PC-9 (cell line): Measurements from ENCODE around the gene KDM4C. TPM values are rescaled to one million over a fixed set of nuclear protein-coding genes. Genes with fewer than 3 reads are reported as not detected.
"Not testable (repeated sequence)": the region's sequence is repeated elsewhere in the genome, so short reads cannot be mapped to it uniquely, and the experiment has no call there.

ENCODE experiments used
- BruUV-seq: library from RNA; stranded (reverse); fragments of 400-500 nt; replicated peaks from 2 replicates; lab custom pipeline; 2021; lab: Mats Ljungman, UMichigan
- CTCF ChIA-PET: fragments of 300-600 bp; sonication (Branson Sonifier 250); formaldehyde crosslinking; loops from one replicate; lab custom pipeline; 2022; ENCODE audit warnings: antibody characterized with exemption; lab: Charles Lee
- POLR2A ChIA-PET: fragments of 300-600 bp; sonication (Branson Sonifier 250); formaldehyde crosslinking; loops from one replicate; lab custom pipeline; 2022; ENCODE audit warnings: antibody characterized with exemption; ENCODE audit not compliant: unreplicated experiment; lab: Charles Lee
- DNase-seq, 2 experiments: peaks; one replicate each; pipeline versions ENCODE4 v3.0.0 to v3.0.0-alpha.2; 2015 to 2022; ENCODE audit warnings: mixed read lengths in 1 of 2
- H2AFZ ChIP-seq: fragments of 200-600 bp; sonication (generic); 2 replicates; pipeline ENCODE4 v1.8.1; 2017; ENCODE audit warnings: antibody characterized with exemption
- H3F3A ChIP-seq: fragments of 200-600 bp; sonication (generic); 2 replicates; pipeline ENCODE4 v1.8.1; 2017; ENCODE audit warnings: antibody characterized with exemption, mild to moderate bottlenecking, low read depth; ENCODE audit not compliant: insufficient read depth
- H3K27ac ChIP-seq: fragments of 200-600 bp; sonication (generic); 2 replicates; pipeline ENCODE4 v1.6.1; 2016; ENCODE audit warnings: mixed run types
- H3K27me3 ChIP-seq: fragments of 200-600 bp; sonication (generic); 2 replicates; pipeline ENCODE4 v1.6.1; 2016; ENCODE audit warnings: low read depth, mixed run types; ENCODE audit not compliant: insufficient read depth
- H3K36me3 ChIP-seq: fragments of 200-600 bp; sonication (generic); 2 replicates; pipeline ENCODE4 v1.6.1; 2016; ENCODE audit warnings: low read depth, mixed run types
- H3K4me1 ChIP-seq: fragments of 200-600 bp; sonication (generic); replicated peaks from 2 replicates; pipeline ENCODE4 v1.6.1; 2016; ENCODE audit warnings: mixed run types; ENCODE audit not compliant: insufficient read depth
- H3K4me2 ChIP-seq: fragments of 200-600 bp; sonication (generic); 2 replicates; pipeline ENCODE4 v1.6.1; 2017; ENCODE audit warnings: mixed run types
- H3K4me3 ChIP-seq: fragments of 200-600 bp; sonication (generic); 2 replicates; pipeline ENCODE4 v1.6.1; 2016; ENCODE audit warnings: mixed run types
- H3K79me2 ChIP-seq: fragments of 200-600 bp; sonication (generic); 2 replicates; pipeline ENCODE4 v1.6.1; 2017; ENCODE audit warnings: low read depth, mixed run types
- H3K9me2 ChIP-seq: fragments of 200-600 bp; sonication (generic); 2 replicates; pipeline ENCODE4 v1.8.1; 2017; ENCODE audit warnings: mild to moderate bottlenecking; ENCODE audit not compliant: insufficient read depth
- H3K9me3 ChIP-seq: fragments of 200-600 bp; sonication (generic); 2 replicates; pipeline ENCODE4 v1.8.1; 2016; ENCODE audit warnings: low read depth; ENCODE audit not compliant: insufficient read depth
- H4K20me1 ChIP-seq: fragments of 200-600 bp; sonication (generic); 2 replicates; pipeline ENCODE4 v1.8.1; 2017; ENCODE audit not compliant: insufficient read depth
- EZH2 ChIP-seq: fragments of 200-600 bp; sonication (generic); IDR thresholded peaks from 2 replicates; pipeline ENCODE4 v1.8.0; 2017; ENCODE audit warnings: antibody characterized with exemption, low read depth
- intact Hi-C: fragments of 100-400 bp; cut with micrococcal nuclease; formaldehyde crosslinking; loops from one replicate; pipeline ENCODE4 v1.10.0; 2022; ENCODE audit not compliant: unreplicated experiment
- total RNA-seq: library from RNA; stranded (reverse); gene quantifications from 2 replicates; pipeline ENCODE4 v1.2.3, GENCODE V29; 2021
- TF ChIP-seq, protein P1 (sequence below): fragments of 200-600 bp; sonication (generic); conservative IDR thresholded peaks from 2 replicates; pipeline ENCODE4 v1.6.1; 2017; ENCODE audit warnings: mixed run types, antibody characterized with exemption, mild to moderate bottlenecking, moderate library complexity

KDM4C gene
- total RNA-seq, 1 experiment from 2014 or later: 12.9 TPM

DNA sequence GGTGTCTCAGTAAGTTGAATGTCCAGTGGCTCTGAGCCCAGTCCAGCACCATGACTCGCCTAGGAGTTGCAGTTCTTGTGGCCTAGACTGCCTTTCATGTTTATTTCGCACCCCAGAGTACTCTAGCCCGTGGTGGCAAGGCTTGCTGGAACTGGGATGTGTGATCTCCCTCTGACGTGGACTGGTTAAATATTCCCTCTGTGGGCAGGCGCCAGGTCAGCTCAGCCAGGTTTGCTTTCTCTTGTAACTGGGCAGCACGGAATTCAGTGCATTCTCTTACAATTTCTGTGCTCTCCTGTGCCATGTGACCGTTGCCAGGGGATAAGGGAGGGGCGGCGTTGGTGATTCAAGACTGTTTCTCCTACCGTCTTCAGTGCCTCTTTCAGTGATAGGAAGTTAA, 270.8 kb downstream of the KDM4C start:
- no peaks in the 10 kb centered on the region for H3K79me2 ChIP-seq
- CTCF ChIA-PET: no interaction called here
- no peaks in the 10 kb centered on the region for H4K20me1 ChIP-seq
- no peaks in the 10 kb centered on the region for H3K4me1 ChIP-seq
- H3K9me2 ChIP-seq: no peaks in the 10 kb centered on the region
- DNase-seq: no peak
- POLR2A ChIA-PET: no interaction called here
- no peak overlapping the region for H3K4me2 ChIP-seq
- no peaks in the 10 kb centered on the region for H3K27me3 ChIP-seq
- no TSS peak for BruUV-seq
- intact Hi-C loops: no loop called here
- H3F3A ChIP-seq: no peaks in the 10 kb centered on the region
- H3K27ac ChIP-seq: no peak overlapping the region
- H2AFZ ChIP-seq: no peak overlapping the region
- no peak overlapping the region for H3K4me3 ChIP-seq
- TF ChIP-seq, protein P1, sequence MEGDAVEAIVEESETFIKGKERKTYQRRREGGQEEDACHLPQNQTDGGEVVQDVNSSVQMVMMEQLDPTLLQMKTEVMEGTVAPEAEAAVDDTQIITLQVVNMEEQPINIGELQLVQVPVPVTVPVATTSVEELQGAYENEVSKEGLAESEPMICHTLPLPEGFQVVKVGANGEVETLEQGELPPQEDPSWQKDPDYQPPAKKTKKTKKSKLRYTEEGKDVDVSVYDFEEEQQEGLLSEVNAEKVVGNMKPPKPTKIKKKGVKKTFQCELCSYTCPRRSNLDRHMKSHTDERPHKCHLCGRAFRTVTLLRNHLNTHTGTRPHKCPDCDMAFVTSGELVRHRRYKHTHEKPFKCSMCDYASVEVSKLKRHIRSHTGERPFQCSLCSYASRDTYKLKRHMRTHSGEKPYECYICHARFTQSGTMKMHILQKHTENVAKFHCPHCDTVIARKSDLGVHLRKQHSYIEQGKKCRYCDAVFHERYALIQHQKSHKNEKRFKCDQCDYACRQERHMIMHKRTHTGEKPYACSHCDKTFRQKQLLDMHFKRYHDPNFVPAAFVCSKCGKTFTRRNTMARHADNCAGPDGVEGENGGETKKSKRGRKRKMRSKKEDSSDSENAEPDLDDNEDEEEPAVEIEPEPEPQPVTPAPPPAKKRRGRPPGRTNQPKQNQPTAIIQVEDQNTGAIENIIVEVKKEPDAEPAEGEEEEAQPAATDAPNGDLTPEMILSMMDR: no peak
- no peak for TF ChIP-seq EZH2
- H3K36me3 ChIP-seq: no peaks in the 10 kb centered on the region
- no peaks in the 10 kb centered on the region for H3K9me3 ChIP-seq

DNA sequence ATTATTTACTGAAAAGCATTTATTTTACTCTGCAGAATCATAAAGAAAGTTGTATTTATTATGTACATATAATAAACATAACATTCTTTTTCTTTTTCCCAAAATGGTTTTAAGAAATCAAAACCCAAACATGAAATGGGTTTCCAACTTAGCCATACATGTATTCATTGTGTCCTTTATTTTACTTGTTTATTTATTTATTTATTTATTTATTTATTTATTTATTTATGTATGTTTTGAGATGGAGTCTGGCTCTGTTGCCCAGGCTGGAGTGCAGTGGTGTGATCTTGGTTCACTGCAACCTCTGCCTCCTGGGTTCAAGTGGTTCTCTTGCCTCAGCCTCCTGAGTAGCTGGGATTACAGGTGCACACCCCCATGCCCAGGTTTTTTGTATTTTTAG, 273.2 kb downstream of the KDM4C start:
- H3K4me2 ChIP-seq, H3K4me3 ChIP-seq, H3K9me3 ChIP-seq, H3K27ac ChIP-seq, H3K79me2 ChIP-seq, BruUV-seq, CTCF ChIA-PET, H2AFZ ChIP-seq, H3K36me3 ChIP-seq, H3K4me1 ChIP-seq, DNase-seq, H3K9me2 ChIP-seq, H3F3A ChIP-seq, H4K20me1 ChIP-seq, H3K27me3 ChIP-seq, intact Hi-C loops, POLR2A ChIA-PET: not testable (repeated sequence)

GRCh38 chr9:7033076-7034045, 275.6 kb downstream of the KDM4C start:
- H3K36me3 ChIP-seq: no peaks in the 10 kb centered on the region
- no peak overlapping the region for H2AFZ ChIP-seq
- no peak overlapping the region for H3K27ac ChIP-seq
- H3K9me3 ChIP-seq: no peaks in the 10 kb centered on the region
- no peaks in the 10 kb centered on the region for H3K79me2 ChIP-seq
- no peak overlapping the region for H3K4me2 ChIP-seq
- no peaks in the 10 kb centered on the region for H3K9me2 ChIP-seq
- no peaks in the 10 kb centered on the region for H3K27me3 ChIP-seq
- BruUV-seq: no TSS peak
- no peaks in the 10 kb centered on the region for H3F3A ChIP-seq
- ChIA-PET POLR2A (no interaction called here), CTCF (no interaction called here)
- intact Hi-C loops: no loop called here
- H3K4me1 ChIP-seq: no peaks in the 10 kb centered on the region
- H4K20me1 ChIP-seq: no peaks in the 10 kb centered on the region
- no peak for DNase-seq
- no peak for TF ChIP-seq EZH2
- TF ChIP-seq, protein P1: no peak
- no peak overlapping the region for H3K4me3 ChIP-seq
